ENCODE results near the gene AOC3. TPM values are rescaled to one million over a fixed set of nuclear protein-coding genes. Genes with fewer than 3 reads are reported as not detected.
A peak's percentile ranks its signal among the peaks of the same experiment; 100 is the strongest.

The AOC3 gene
- total and polyA plus RNA-seq, 2 of the 13 experiments (the other 11 are each of a cell fraction or from before 2014, with no cell fraction given) = 8.7 to 51.7 TPM

- TF ChIP-seq ZBTB49 (CRISPR knock-in tag; IDR thresholded peaks at IDR 0.05; ENCODE audit: borderline replicate concordance) = no peak
- TF ChIP-seq MLX (CRISPR knock-in tag; IDR thresholded peaks at IDR 0.05) = no peak
- TF ChIP-seq PRDM4 (CRISPR knock-in tag; IDR thresholded peaks at IDR 0.05; ENCODE audit: borderline replicate concordance) = no peak
- TF ChIP-seq HNRNPL (IDR thresholded peaks at IDR 0.05; ENCODE audit: low read depth, low read length) = peak; percentile 63; the same call in 1 of the 2 replicates
- 0 out of 2 replicates have a peak, but pooled peaks have one; percentile 24 for TF ChIP-seq PRDM10 (CRISPR knock-in tag; IDR thresholded peaks at IDR 0.05; ENCODE audit: low read depth)
- no peak for TF ChIP-seq PBX3 (CRISPR knock-in tag; IDR thresholded peaks at IDR 0.05; ENCODE audit: borderline replicate concordance)
- no peak for TF ChIP-seq MTA3 (CRISPR knock-in tag; IDR thresholded peaks at IDR 0.05)
- TF ChIP-seq PITX1 (CRISPR knock-in tag; IDR thresholded peaks at IDR 0.05) = peak; percentile 87
- no peak for TF ChIP-seq ZBTB3 (CRISPR knock-in tag; IDR thresholded peaks at IDR 0.05; ENCODE audit: borderline replicate concordance, low read depth)
- peak; percentile 78 for TF ChIP-seq SP5 (CRISPR knock-in tag; IDR thresholded peaks at IDR 0.05; ENCODE audit: borderline replicate concordance, low read depth)
- TF ChIP-seq NR2F1 (CRISPR knock-in tag; IDR thresholded peaks at IDR 0.05) = peak in 1 of 2 experiments; percentile 33; a peak in 1 of 4 replicates
- TF ChIP-seq ZNF263 (CRISPR knock-in tag; IDR thresholded peaks at IDR 0.05) = peak; percentile 71
- no peak; the same call in 1 of the 2 replicates for TF ChIP-seq DZIP1 (CRISPR knock-in tag; IDR thresholded peaks at IDR 0.05)
These were observed 3.2 kb downstream of the AOC3 start (continued) for GRCh38 chr17:42853968-42854790.

Data from HepG2 (cell line).